WTC11 (cell line): Measurements from ENCODE around the gene ZNF532. TPM values are rescaled to one million over a fixed set of nuclear protein-coding genes. Genes with fewer than 3 reads are reported as not detected.
A peak's percentile ranks its signal among the peaks of the same experiment; 100 is the strongest.

Source experiments
- ATAC-seq: fragments of 200-7000 bp; cut with Tn5 transposase; 2 replicates; pipeline ENCODE4 v1.10.0; 2021; ENCODE audit warnings: mild to moderate bottlenecking, moderate library complexity
- CTCF ChIA-PET: fragments of 300-600 bp; sonication (Branson Sonifier 250); formaldehyde crosslinking; loops from one replicate; lab custom pipeline; 2021; ENCODE audit warnings: antibody characterized with exemption; lab: Charles Lee
- POLR2A ChIA-PET: fragments of 350-600 bp; sonication (Branson Sonifier 250); formaldehyde crosslinking; loops from one replicate; lab custom pipeline; 2021; ENCODE audit warnings: antibody characterized with exemption; lab: Charles Lee
- DNase-seq: peaks from one replicate; pipeline ENCODE4 v3.0.0; 2021; ENCODE audit warnings: low spot score
- H3K27ac Mint-ChIP-seq: 2 replicates; pipeline ENCODE4 v1.8.0; 2021; ENCODE audit warnings: mixed read lengths
- H3K27me3 Mint-ChIP-seq: 2 replicates; pipeline ENCODE4 v1.8.0; 2021; ENCODE audit warnings: low read depth, mild to moderate bottlenecking, moderate library complexity, mixed read lengths
- H3K36me3 Mint-ChIP-seq: 2 replicates; pipeline ENCODE4 v1.8.0; 2021; ENCODE audit warnings: mixed read lengths
- H3K4me1 Mint-ChIP-seq: 2 replicates; pipeline ENCODE4 v1.8.0; 2022; ENCODE audit warnings: mixed read lengths
- H3K4me3 Mint-ChIP-seq: 2 replicates; pipeline ENCODE4 v1.8.0; 2021; ENCODE audit warnings: mild to moderate bottlenecking, moderate library complexity, mixed read lengths
- H3K9me3 Mint-ChIP-seq: 2 replicates; pipeline ENCODE4 v1.8.0; 2021; ENCODE audit warnings: mixed read lengths
- AR ChIP-seq: fragments of 250-450 bp; sonication (Bioruptor Pico); IDR thresholded peaks from 2 replicates; pipeline ENCODE4 v1.9.0; 2021; ENCODE audit warnings: mild to moderate bottlenecking
- ATF6 ChIP-seq: sonication (generic); formaldehyde crosslinking; IDR thresholded peaks from 2 replicates; pipeline ENCODE4 v1.8.1; 2023; ENCODE audit warnings: mild to moderate bottlenecking, missing genetic modification reagents
- CREB1 ChIP-seq: sonication (generic); formaldehyde crosslinking; IDR thresholded peaks from 2 replicates; pipeline ENCODE4 v1.8.0; 2023; ENCODE audit warnings: mild to moderate bottlenecking, missing genetic modification reagents
- EMX1 ChIP-seq: fragments of 250-450 bp; sonication (Bioruptor Pico); IDR thresholded peaks from 2 replicates; pipeline ENCODE4 v1.8.0; 2021; ENCODE audit warnings: mild to moderate bottlenecking
- ERG ChIP-seq: fragments of 250-450 bp; sonication (Bioruptor Pico); IDR thresholded peaks from 2 replicates; pipeline ENCODE4 v1.8.0; 2021; ENCODE audit warnings: mild to moderate bottlenecking
- IRF1 ChIP-seq: sonication (generic); formaldehyde crosslinking; IDR thresholded peaks from 2 replicates; pipeline ENCODE4 v1.8.0; 2023; ENCODE audit warnings: missing genetic modification reagents
- JUN ChIP-seq: sonication (generic); formaldehyde crosslinking; IDR thresholded peaks from 2 replicates; pipeline ENCODE4 v1.8.0; 2023; ENCODE audit warnings: mild to moderate bottlenecking, missing genetic modification reagents
- NFYB ChIP-seq: sonication (generic); formaldehyde crosslinking; conservative IDR thresholded peaks from 2 replicates; pipeline ENCODE4 v1.8.0; 2022; ENCODE audit warnings: low read depth, missing genetic modification reagents
- NR1H2 ChIP-seq: sonication (generic); formaldehyde crosslinking; IDR thresholded peaks from 2 replicates; pipeline ENCODE4 v1.9.0; 2021; ENCODE audit warnings: mild to moderate bottlenecking, moderate library complexity, missing genetic modification reagents
- PRRX2 ChIP-seq: fragments of 250-450 bp; sonication (Bioruptor Pico); IDR thresholded peaks from 2 replicates; pipeline ENCODE4 v1.8.0; 2021; ENCODE audit warnings: mild to moderate bottlenecking
- RORB ChIP-seq: fragments of 250-450 bp; sonication (Bioruptor Pico); IDR thresholded peaks from 2 replicates; pipeline ENCODE4 v1.9.0; 2021; ENCODE audit warnings: mild to moderate bottlenecking
- TCF7 ChIP-seq: sonication (generic); formaldehyde crosslinking; IDR thresholded peaks from 2 replicates; pipeline ENCODE4 v1.8.0; 2022; ENCODE audit warnings: mild to moderate bottlenecking, low read depth, missing genetic modification reagents, moderate library complexity
- ZNF232 ChIP-seq: sonication (generic); formaldehyde crosslinking; IDR thresholded peaks from 2 replicates; pipeline ENCODE4 v1.8.0; 2022; ENCODE audit warnings: mild to moderate bottlenecking, missing genetic modification reagents
- ZNF281 ChIP-seq: sonication (generic); formaldehyde crosslinking; IDR thresholded peaks from 2 replicates; pipeline ENCODE4 v1.8.0; 2023; ENCODE audit warnings: mild to moderate bottlenecking, missing genetic modification reagents
- ZNF423 ChIP-seq: fragments of 250-450 bp; sonication (Bioruptor Pico); IDR thresholded peaks from 2 replicates; pipeline ENCODE4 v2.1.2; 2022; ENCODE audit warnings: mild to moderate bottlenecking, moderate library complexity
- ZNF425 ChIP-seq: fragments of 250-450 bp; sonication (Bioruptor Pico); conservative IDR thresholded peaks from 2 replicates; pipeline ENCODE4 v1.9.0; 2021; ENCODE audit warnings: mild to moderate bottlenecking
- ZNF532 ChIP-seq: fragments of 250-450 bp; sonication (Bioruptor Pico); IDR thresholded peaks from 2 replicates; pipeline ENCODE4 v1.9.0; 2021; ENCODE audit warnings: mild to moderate bottlenecking, borderline replicate concordance
- total RNA-seq: library from RNA; stranded (reverse); gene quantifications from 3 replicates; pipeline ENCODE4 v1.2.3, GENCODE V29; 2021

The ZNF532 gene
- total RNA-seq, 1 experiment from 2014 or later: 171 TPM

GRCh38 chr18:58966704-58967103, 102.0 kb downstream of the ZNF532 start:
- ChIA-PET POLR2A (no interaction called here), CTCF (interaction anchor here (0.6 kb wide), 1 partner anchor 42 kb away, joined by 3 read pairs; no protein-coding TSS in a partner anchor)
- TF ChIP-seq ERG (no peak), IRF1 (CRISPR knock-in tag) (no peak), ZNF281 (CRISPR knock-in tag) (no peak), ZNF423 (CRISPR knock-in tag) (no peak), RORB (no peak), JUN (no peak), ZNF532 (no peak), TCF7 (CRISPR knock-in tag) (no peak)
- H3K4me1 Mint-ChIP-seq: peaks cover 51% of the 10 kb centered on the region
- ATAC-seq (no peak), DNase-seq (no peak)
- H3K4me3 Mint-ChIP-seq: no peak overlapping the region
- peak overlapping the region; percentile 66; the same call in 1 of the 2 replicates for H3K27ac Mint-ChIP-seq
- H3K36me3 Mint-ChIP-seq: peaks cover 52% of the 10 kb centered on the region
- H3K27me3 Mint-ChIP-seq: no peaks in the 10 kb centered on the region
- no peaks in the 10 kb centered on the region for H3K9me3 Mint-ChIP-seq

- POLR2A ChIA-PET: no interaction called here
- ATAC-seq: no peak
- CTCF ChIA-PET: interaction anchor here (0.9 kb wide), 1 partner anchor 103 kb away, joined by 3 read pairs; no protein-coding TSS in a partner anchor
- TF ChIP-seq ZNF232 (CRISPR knock-in tag) (no peak), EMX1 (no peak), IRF1 (CRISPR knock-in tag) (no peak), ATF6 (CRISPR knock-in tag) (no peak), PRRX2 (no peak), AR (CRISPR knock-in tag) (no peak), CREB1 (CRISPR knock-in tag) (no peak), NFYB (no peak), ZNF425 (CRISPR knock-in tag) (no peak), NR1H2 (CRISPR knock-in tag) (no peak)
- Mint-ChIP-seq H3K4me3 (no peak overlapping the region), H3K36me3 (peaks cover 54% of the 10 kb centered on the region), H3K9me3 (no peaks in the 10 kb centered on the region), H3K4me1 (peaks cover 54% of the 10 kb centered on the region), H3K27me3 (no peaks in the 10 kb centered on the region), H3K27ac (peak overlapping the region; percentile 41; the same call in 1 of the 2 replicates)
- no peak for DNase-seq
Measured at GRCh38 chr18:58967751-58968254, 103.1 kb downstream of the ZNF532 start.
